GM23338 (cell line): Measurements from ENCODE around the gene HNF4A. TPM values are rescaled to one million over a fixed set of nuclear protein-coding genes. Genes with fewer than 3 reads are reported as not detected.

Experiments
- ATAC-seq: fragments of 200-7000 bp; cut with Tn5 transposase; 3 replicates; pipeline ENCODE4 v1.9.1; 2020
- DNase-seq: peaks from one replicate; pipeline ENCODE4 v3.0.0-alpha.2; 2015; ENCODE audit warnings: low spot score
- H2AFZ ChIP-seq: fragments of 200-600 bp; sonication (generic); 2 replicates; pipeline ENCODE4 v1.8.0; 2016; ENCODE audit warnings: antibody characterized with exemption, mild to moderate bottlenecking, moderate library complexity
- H3F3A ChIP-seq: fragments of 200-600 bp; sonication (generic); replicated peaks from 2 replicates; pipeline ENCODE4 v1.8.0; 2017; ENCODE audit warnings: antibody characterized with exemption, mixed run types, low read depth
- H3K27ac ChIP-seq: fragments of 200-600 bp; sonication (generic); 2 replicates; pipeline ENCODE4 v1.6.1; 2016; ENCODE audit warnings: low read depth
- H3K27me3 ChIP-seq: fragments of 200-600 bp; sonication (generic); 2 replicates; pipeline ENCODE4 v1.8.0; 2016; ENCODE audit warnings: mild to moderate bottlenecking, mixed run types, moderate library complexity; ENCODE audit not compliant: insufficient read depth
- H3K36me3 ChIP-seq: fragments of 200-600 bp; sonication (generic); 2 replicates; pipeline ENCODE4 v1.8.0; 2016; ENCODE audit warnings: mild to moderate bottlenecking; ENCODE audit not compliant: insufficient read depth
- H3K4me1 ChIP-seq: fragments of 200-600 bp; sonication (generic); 2 replicates; pipeline ENCODE4 v1.8.0; 2016; ENCODE audit warnings: mild to moderate bottlenecking, moderate library complexity; ENCODE audit not compliant: insufficient read depth
- H3K4me2 ChIP-seq: fragments of 200-600 bp; sonication (generic); 2 replicates; pipeline ENCODE4 v1.7.1; 2017; ENCODE audit warnings: mixed run types
- H3K4me3 ChIP-seq: fragments of 200-600 bp; sonication (generic); 2 replicates; pipeline ENCODE4 v1.6.1; 2016; ENCODE audit warnings: mixed run types
- H3K79me2 ChIP-seq: fragments of 200-600 bp; sonication (generic); replicated peaks from 2 replicates; pipeline ENCODE4 v1.8.0; 2017; ENCODE audit warnings: mild to moderate bottlenecking; ENCODE audit not compliant: insufficient read depth
- H3K9me2 ChIP-seq: fragments of 200-600 bp; sonication (generic); 2 replicates; pipeline ENCODE4 v1.8.0; 2017; ENCODE audit not compliant: insufficient read depth
- H4K20me1 ChIP-seq: fragments of 200-600 bp; sonication (generic); replicated peaks from 2 replicates; pipeline ENCODE4 v1.8.0; 2017; ENCODE audit warnings: mild to moderate bottlenecking; ENCODE audit not compliant: insufficient read depth
- H3K27ac Mint-ChIP-seq: 2 replicates; pipeline ENCODE4 v1.8.0; 2020; ENCODE audit warnings: inconsistent platforms, mild to moderate bottlenecking, moderate library complexity, mixed read lengths
- H3K27me3 Mint-ChIP-seq: 3 replicates; pipeline ENCODE4 v1.8.0; 2022; ENCODE audit warnings: low read depth, mild to moderate bottlenecking, moderate library complexity, mixed read lengths, inconsistent platforms; ENCODE audit not compliant: insufficient read depth, poor library complexity
- H3K36me3 Mint-ChIP-seq: 3 replicates; pipeline ENCODE4 v1.8.0; 2021; ENCODE audit warnings: low read depth, mild to moderate bottlenecking, inconsistent platforms, moderate library complexity, mixed read lengths
- H3K4me1 Mint-ChIP-seq: 3 replicates; pipeline ENCODE4 v1.8.0; 2020; ENCODE audit warnings: mild to moderate bottlenecking, inconsistent platforms, mixed read lengths
- H3K4me3 Mint-ChIP-seq: 3 replicates; pipeline ENCODE4 v1.8.0; 2021; ENCODE audit warnings: moderate library complexity, mild to moderate bottlenecking, inconsistent platforms, mixed read lengths
- H3K9me3 Mint-ChIP-seq: 3 replicates; pipeline ENCODE4 v1.8.0; 2020; ENCODE audit warnings: moderate library complexity, mild to moderate bottlenecking, inconsistent platforms, mixed read lengths
- CREB1 ChIP-seq: fragments of 250-450 bp; sonication (Bioruptor Pico); IDR thresholded peaks from 2 replicates; pipeline ENCODE4 v1.5.0; 2020; ENCODE audit warnings: low read depth, mild to moderate bottlenecking, moderate library complexity
- CTCF ChIP-seq, 2 experiments: fragments of 200-600 bp in 1 of 2; sonication (generic) in 1 of 2; conservative IDR thresholded peaks; 2 replicates each; pipeline versions ENCODE4 v1.5.1 to v1.6.1; 2016 to 2017; ENCODE audit warnings: antibody characterized with exemption in 2 of 2, low read depth in 2 of 2, mild to moderate bottlenecking in 2 of 2, moderate library complexity in 1 of 2
- ETS1 ChIP-seq: IDR thresholded peaks from 2 replicates; pipeline ENCODE4 v1.6.1; 2016; ENCODE audit warnings: antibody characterized with exemption
- EZH2 ChIP-seq: fragments of 200-600 bp; sonication (generic); IDR thresholded peaks from one replicate; pipeline ENCODE4 v1.8.0; 2017; ENCODE audit warnings: antibody characterized with exemption, mild to moderate bottlenecking, low read depth; ENCODE audit not compliant: unreplicated experiment
- JUNB ChIP-seq: IDR thresholded peaks from one replicate; pipeline ENCODE4 v1.6.1; 2016; ENCODE audit warnings: antibody characterized with exemption; ENCODE audit not compliant: unreplicated experiment
- NANOG ChIP-seq: IDR thresholded peaks from 2 replicates; pipeline ENCODE4 v1.6.1; 2016; ENCODE audit warnings: antibody characterized with exemption, borderline replicate concordance
- STAT1 ChIP-seq: IDR thresholded peaks from one replicate; pipeline ENCODE4 v1.6.1; 2016; ENCODE audit warnings: antibody characterized with exemption; ENCODE audit not compliant: unreplicated experiment
- ZNF331 ChIP-seq: fragments of 250-450 bp; sonication (Bioruptor Pico); IDR thresholded peaks from 2 replicates; pipeline ENCODE4 v1.5.0; 2020; ENCODE audit warnings: low read depth, mild to moderate bottlenecking, moderate library complexity
- ZNF462 ChIP-seq: fragments of 250-450 bp; sonication (Bioruptor Pico); IDR thresholded peaks from 2 replicates; pipeline ENCODE4 v1.5.0; 2020; ENCODE audit warnings: mild to moderate bottlenecking, moderate library complexity
- polyA plus RNA-seq: library from polyadenylated mRNA; unstranded; fragments of >200 nt; fragmentation: Nextera tagmentation; extraction: Ambion mirVana; gene quantifications from 2 replicates; pipeline ENCODE4 v1.2.1, GENCODE V29; 2016
- total RNA-seq: library from RNA; depleted of rRNA; stranded (reverse); fragments of >200 nt; shearing (Covaris generic); gene quantifications from 2 replicates; pipeline ENCODE4 v1.2.3, GENCODE V29; 2014

Gene HNF4A
- total and polyA plus RNA-seq, 2 experiments from 2014 or later, result not detected

GRCh38 chr20:44449864-44450263 is 94.4 kb downstream of the HNF4A start (continued):
- TF ChIP-seq CTCF (conservative IDR thresholded peaks at IDR 0.05; ENCODE audit: low read depth in 2 of 2), result no peak
- TF ChIP-seq STAT1, result no peak
- TF ChIP-seq EZH2, result no peak
- no peak for TF ChIP-seq ETS1
- TF ChIP-seq ZNF331 (CRISPR knock-in tag), result no peak
- no peak for TF ChIP-seq NANOG

GRCh38 chr20:44450281-44450889 is 94.9 kb downstream of the HNF4A start:
- Histone ChIP-seq H3K27ac (no peak overlapping the region), H3K79me2 (no peaks in the 10 kb centered on the region), H3K4me1 (no peaks in the 10 kb centered on the region), H3K4me2 (no peak overlapping the region), H3K27me3 (no peaks in the 10 kb centered on the region), H3F3A (no peaks in the 10 kb centered on the region), H3K4me3 (no peak overlapping the region), H4K20me1 (no peaks in the 10 kb centered on the region), H3K9me2 (no peaks in the 10 kb centered on the region), H3K36me3 (no peaks in the 10 kb centered on the region), H2AFZ (no peak overlapping the region)
- Mint-ChIP-seq H3K36me3 (no peaks in the 10 kb centered on the region), H3K27me3 (peaks cover 2% of the 10 kb centered on the region), H3K9me3 (no peaks in the 10 kb centered on the region; the same call in 2 of the 3 replicates), H3K4me3 (no peak overlapping the region), H3K4me1 (no peaks in the 10 kb centered on the region), H3K27ac (no peak overlapping the region)
- DNase-seq, result no peak
- ATAC-seq, result no peak
- TF ChIP-seq NANOG (no peak), JUNB (no peak), ETS1 (no peak), CREB1 (CRISPR knock-in tag) (no peak), ZNF462 (no peak)
